ENCODE results near the gene ARID3A.

The ARID3A gene

GRCh38 chr19:1013218-1013617 lies 87.4 kb downstream of the ARID3A start:
- Histone ChIP-seq H3K27me3 (ENCODE audit: low read length) (no peaks in the 10 kb centered on the region), H3K4me3 (ENCODE audit: insufficient read depth, low read length, poor library complexity, severe bottlenecking) (no peak overlapping the region), H3K79me2 (ENCODE audit: insufficient read depth, low read length) (peaks cover 37% of the 10 kb centered on the region), H3K9ac (ENCODE audit: low read length) (no peak overlapping the region), H3K9me2 (replicated peaks; ENCODE audit: insufficient read depth, low read length) (no peaks in the 10 kb centered on the region), H3K9me3 (ENCODE audit: insufficient read depth, low read length) (no peaks in the 10 kb centered on the region), H4K20me1 (ENCODE audit: low read depth, low read length) (0 out of 2 replicates have a peak, but pooled peaks cover 5% of the 10 kb centered on the region), H3K27ac (ENCODE audit: low read depth, low read length) (no peak overlapping the region), H3F3A (ENCODE audit: insufficient read depth) (no peaks in the 10 kb centered on the region), H3K36me3 (ENCODE audit: low read length) (no peaks in the 10 kb centered on the region), H3K4me2 (ENCODE audit: low read depth, low read length, poor library complexity, severe bottlenecking) (no peak overlapping the region), H2AFZ (ENCODE audit: low read depth, low read length, severe bottlenecking) (no peak overlapping the region)
- TF ChIP-seq EZH2phosphoT487 (conservative IDR thresholded peaks at IDR 0.05; ENCODE audit: low read length): no peak
- no peak for TF ChIP-seq CTCF (IDR thresholded peaks at IDR 0.05; ENCODE audit: insufficient read depth, low read length, poor library complexity, severe bottlenecking)

GRCh38 chr19:1014161-1015060 lies 88.6 kb downstream of the ARID3A start:
- 0 out of 2 replicates have a peak, but pooled peaks cover 5% of the 10 kb centered on the region for H4K20me1 ChIP-seq (ENCODE audit: low read depth, low read length)
- no peak overlapping the region for H3K27ac ChIP-seq (ENCODE audit: low read depth, low read length)
- H3K9me3 ChIP-seq (ENCODE audit: insufficient read depth, low read length): no peaks in the 10 kb centered on the region
- no peak overlapping the region for H3K4me3 ChIP-seq (ENCODE audit: insufficient read depth, low read length, poor library complexity, severe bottlenecking)
- H3K9ac ChIP-seq (ENCODE audit: low read length): no peak overlapping the region
- H3K36me3 ChIP-seq (ENCODE audit: low read length): no peaks in the 10 kb centered on the region
- no peaks in the 10 kb centered on the region for H3F3A ChIP-seq (ENCODE audit: insufficient read depth)
- no peak overlapping the region for H2AFZ ChIP-seq (ENCODE audit: low read depth, low read length, severe bottlenecking)
- TF ChIP-seq EZH2phosphoT487 (conservative IDR thresholded peaks at IDR 0.05; ENCODE audit: low read length) (no peak), CTCF (IDR thresholded peaks at IDR 0.05; ENCODE audit: insufficient read depth, low read length, poor library complexity, severe bottlenecking) (no peak)
- H3K79me2 ChIP-seq (ENCODE audit: insufficient read depth, low read length): peaks cover 49% of the 10 kb centered on the region
- H3K27me3 ChIP-seq (ENCODE audit: low read length): no peaks in the 10 kb centered on the region
- H3K4me2 ChIP-seq (ENCODE audit: low read depth, low read length, poor library complexity, severe bottlenecking): no peak overlapping the region
- no peaks in the 10 kb centered on the region for H3K9me2 ChIP-seq (replicated peaks; ENCODE audit: insufficient read depth, low read length)

- Histone ChIP-seq H4K20me1 (ENCODE audit: low read depth, low read length) (0 out of 2 replicates have a peak, but pooled peaks cover 5% of the 10 kb centered on the region), H3F3A (ENCODE audit: insufficient read depth) (no peaks in the 10 kb centered on the region), H3K4me2 (ENCODE audit: low read depth, low read length, poor library complexity, severe bottlenecking) (no peak overlapping the region), H3K36me3 (ENCODE audit: low read length) (no peaks in the 10 kb centered on the region), H3K9me2 (replicated peaks; ENCODE audit: insufficient read depth, low read length) (no peaks in the 10 kb centered on the region), H3K9me3 (ENCODE audit: insufficient read depth, low read length) (no peaks in the 10 kb centered on the region), H2AFZ (ENCODE audit: low read depth, low read length, severe bottlenecking) (no peak overlapping the region), H3K9ac (ENCODE audit: low read length) (no peak overlapping the region), H3K4me3 (ENCODE audit: insufficient read depth, low read length, poor library complexity, severe bottlenecking) (no peak overlapping the region), H3K27ac (ENCODE audit: low read depth, low read length) (no peak overlapping the region), H3K79me2 (ENCODE audit: insufficient read depth, low read length) (peaks cover 58% of the 10 kb centered on the region), H3K27me3 (ENCODE audit: low read length) (no peaks in the 10 kb centered on the region)
- TF ChIP-seq CTCF (IDR thresholded peaks at IDR 0.05; ENCODE audit: insufficient read depth, low read length, poor library complexity, severe bottlenecking) (no peak), EZH2phosphoT487 (conservative IDR thresholded peaks at IDR 0.05; ENCODE audit: low read length) (no peak)
These were observed 89.4 kb downstream of the ARID3A start for GRCh38 chr19:1015061-1015781.
